BJ (cell line): ENCODE measurements around the gene FBXO34. TPM values are rescaled to one million over a fixed set of nuclear protein-coding genes. Genes with fewer than 3 reads are reported as not detected.

Source experiments
- CTCF ChIA-PET: fragments of 350-600 bp; formaldehyde crosslinking; extraction: SDS; loops from one replicate; lab custom pipeline; 2021; ENCODE audit warnings: antibody characterized with exemption, inconsistent platforms; lab: Yijun Ruan, JAX
- POLR2A ChIA-PET: fragments of 300-600 bp; sonication (Branson Sonifier 250); formaldehyde crosslinking; extraction: SDS; loops from one replicate; lab custom pipeline; 2021; ENCODE audit warnings: antibody characterized with exemption; lab: Charles Lee
- DNase-seq: peaks from one replicate; pipeline ENCODE4 v3.0.0-alpha.2; 2011; ENCODE audit warnings: low read depth
- H3K27me3 ChIP-seq: 2 replicates; pipeline ENCODE4 v1.6.0; 2011; ENCODE audit warnings: low read length; ENCODE audit not compliant: control insufficient read depth, insufficient read depth
- H3K36me3 ChIP-seq: 2 replicates; pipeline ENCODE4 v1.5.1; 2011; ENCODE audit warnings: low read length; ENCODE audit not compliant: control insufficient read depth, insufficient read depth
- H3K4me3 ChIP-seq: 2 replicates; pipeline ENCODE4 v1.5.1; 2011; ENCODE audit warnings: low read depth, mild to moderate bottlenecking, control low read depth, low read length
- polyA plus RNA-seq: library from polyadenylated mRNA; depleted of rRNA; stranded (reverse); fragments of >200 nt; gene quantifications from 2 replicates; pipeline ENCODE4 v1.2.3, GENCODE V29; 2011
- TF ChIP-seq, protein P1 (sequence below): IDR thresholded peaks from 2 replicates; pipeline ENCODE4 v1.5.1; 2011; ENCODE audit warnings: low read depth, mild to moderate bottlenecking, control low read depth, inconsistent platforms, low read length, moderate library complexity; ENCODE audit not compliant: insufficient read depth

Gene FBXO34
- polyA plus RNA-seq, 1 experiment, result 15.0 TPM

DNA sequence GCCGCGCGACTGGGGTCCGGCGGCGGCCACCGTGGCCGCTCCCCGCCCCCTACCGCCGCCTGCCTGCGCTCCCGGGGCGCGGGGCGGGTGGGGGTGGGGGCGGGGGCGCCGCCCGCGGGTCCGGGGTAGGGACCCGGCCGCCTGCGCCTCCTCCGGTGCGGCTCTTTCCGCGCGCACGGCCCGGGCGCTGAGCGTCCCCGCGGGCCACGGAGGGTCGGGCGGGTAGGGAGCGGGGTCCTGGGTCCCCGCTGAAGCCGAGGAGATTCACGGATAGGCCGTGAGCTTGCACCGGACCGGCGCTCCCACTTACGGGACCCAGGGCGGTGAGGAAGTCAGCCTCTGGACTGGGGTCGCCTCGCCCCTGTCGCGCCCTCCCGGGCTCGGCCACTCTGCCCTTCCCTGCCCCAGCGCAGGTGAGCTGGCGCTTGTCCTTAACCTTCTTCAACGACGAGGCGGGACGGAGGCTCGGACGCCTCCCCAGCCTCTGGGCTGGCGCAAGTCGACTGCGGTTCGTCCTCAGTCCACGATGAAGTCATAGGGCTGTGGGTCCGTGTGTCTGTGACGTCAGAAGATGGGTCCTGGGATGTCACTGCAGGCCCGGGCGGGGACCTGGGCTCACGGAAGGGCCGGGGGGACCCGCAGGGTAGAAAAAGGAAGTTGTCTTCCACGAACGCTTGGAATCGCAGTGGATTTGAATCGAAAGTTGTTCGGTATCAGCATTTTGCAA, 514 bp downstream of the FBXO34 start:
- CTCF ChIA-PET, result interaction anchor here (0.7 to 2.1 kb wide), 12 partner anchors 11 to 166 kb away, joined by 3 to 12 read pairs (median 4); partner anchors contain the start of gene DLGAP5
- H3K27me3 ChIP-seq, result no peaks in the 10 kb centered on the region; the same call in 1 of the 2 replicates
- peak overlapping the region; percentile 90 for H3K4me3 ChIP-seq
- H3K36me3 ChIP-seq, result no peaks in the 10 kb centered on the region
- POLR2A ChIA-PET, result no interaction called here
- DNase-seq, result peak; percentile 10
- TF ChIP-seq, protein P1, sequence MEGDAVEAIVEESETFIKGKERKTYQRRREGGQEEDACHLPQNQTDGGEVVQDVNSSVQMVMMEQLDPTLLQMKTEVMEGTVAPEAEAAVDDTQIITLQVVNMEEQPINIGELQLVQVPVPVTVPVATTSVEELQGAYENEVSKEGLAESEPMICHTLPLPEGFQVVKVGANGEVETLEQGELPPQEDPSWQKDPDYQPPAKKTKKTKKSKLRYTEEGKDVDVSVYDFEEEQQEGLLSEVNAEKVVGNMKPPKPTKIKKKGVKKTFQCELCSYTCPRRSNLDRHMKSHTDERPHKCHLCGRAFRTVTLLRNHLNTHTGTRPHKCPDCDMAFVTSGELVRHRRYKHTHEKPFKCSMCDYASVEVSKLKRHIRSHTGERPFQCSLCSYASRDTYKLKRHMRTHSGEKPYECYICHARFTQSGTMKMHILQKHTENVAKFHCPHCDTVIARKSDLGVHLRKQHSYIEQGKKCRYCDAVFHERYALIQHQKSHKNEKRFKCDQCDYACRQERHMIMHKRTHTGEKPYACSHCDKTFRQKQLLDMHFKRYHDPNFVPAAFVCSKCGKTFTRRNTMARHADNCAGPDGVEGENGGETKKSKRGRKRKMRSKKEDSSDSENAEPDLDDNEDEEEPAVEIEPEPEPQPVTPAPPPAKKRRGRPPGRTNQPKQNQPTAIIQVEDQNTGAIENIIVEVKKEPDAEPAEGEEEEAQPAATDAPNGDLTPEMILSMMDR, result no peak

DNA sequence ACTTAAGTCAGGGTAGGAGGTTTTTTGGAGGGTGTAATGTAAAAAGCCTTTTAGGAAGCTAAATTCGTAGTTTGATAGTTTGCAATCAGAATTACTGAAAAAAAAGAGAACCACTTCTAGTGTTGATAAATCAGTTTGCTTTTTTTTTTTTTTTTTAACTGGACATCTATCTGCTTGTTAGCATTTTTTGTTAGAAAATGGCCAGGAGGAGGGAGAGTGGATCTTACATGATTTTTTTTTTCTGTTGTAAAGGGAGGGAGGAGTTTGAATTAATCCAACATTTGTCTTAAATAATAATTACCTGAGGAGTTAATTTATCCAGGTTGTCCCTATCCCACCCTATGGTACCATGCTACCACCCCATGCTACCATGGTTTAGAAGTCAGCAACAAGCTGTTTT, 1.2 kb downstream of the FBXO34 start:
- no peak for DNase-seq
- H3K36me3 ChIP-seq, result no peaks in the 10 kb centered on the region; the same call in 1 of the 2 replicates
- TF ChIP-seq, protein P1, result no peak
- H3K4me3 ChIP-seq, result peak overlapping the region; percentile 90
- ChIA-PET POLR2A (no interaction called here), CTCF (interaction anchor here (1.0 to 1.5 kb wide), 7 partner anchors 12 to 83 kb away, joined by 3 to 8 read pairs (median 3); partner anchors contain the start of gene DLGAP5)
- H3K27me3 ChIP-seq, result no peaks in the 10 kb centered on the region; the same call in 1 of the 2 replicates

DNA sequence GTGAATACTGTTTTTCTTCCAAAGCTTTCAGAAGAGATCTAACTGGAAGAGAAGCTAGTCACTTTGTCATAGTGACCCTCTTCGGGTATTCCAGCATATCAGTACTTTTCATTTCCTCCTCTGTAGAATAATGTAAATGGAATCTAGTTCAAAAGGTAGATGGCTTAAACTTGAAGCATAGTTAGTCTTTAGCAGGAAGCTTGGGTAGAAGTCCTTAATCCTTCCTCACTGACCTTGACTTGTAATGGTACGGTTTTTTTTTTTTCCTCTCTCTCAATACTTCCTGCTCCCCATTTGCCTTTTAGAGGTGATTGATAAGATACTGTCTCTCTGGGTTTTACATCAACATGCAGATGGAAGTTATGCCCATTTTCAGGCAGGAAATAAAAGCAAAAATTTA, 1.7 kb downstream of the FBXO34 start:
- ChIA-PET POLR2A (no interaction called here), CTCF (interaction anchor here (1.1 to 1.5 kb wide), 4 partner anchors 12 to 83 kb away, joined by 3 to 8 read pairs (median 3); no protein-coding TSS in a partner anchor)
- Histone ChIP-seq H3K27me3 (no peaks in the 10 kb centered on the region; the same call in 1 of the 2 replicates), H3K4me3 (no peak overlapping the region), H3K36me3 (no peaks in the 10 kb centered on the region; the same call in 1 of the 2 replicates)
- DNase-seq, result no peak
- TF ChIP-seq, protein P1, result no peak

DNA sequence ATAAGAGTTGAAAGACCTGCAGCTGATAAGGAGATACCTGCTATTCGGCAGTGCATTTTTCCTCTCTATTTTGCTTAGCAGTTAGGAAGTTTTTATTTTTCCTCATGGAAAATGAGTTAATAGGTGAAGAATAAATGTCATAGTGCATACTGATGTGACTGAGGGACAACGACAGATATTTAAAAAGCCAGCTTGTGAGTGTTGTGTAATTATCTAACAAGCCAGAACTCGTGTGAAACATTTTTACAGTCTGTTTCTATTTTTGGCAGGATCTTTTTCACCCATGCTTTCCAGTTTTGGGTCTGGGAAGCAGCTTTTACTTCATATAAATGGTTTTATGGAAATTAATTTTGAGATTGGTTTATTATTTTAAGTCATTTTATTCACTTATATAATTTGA, 2.9 kb downstream of the FBXO34 start:
- no peaks in the 10 kb centered on the region for H3K27me3 ChIP-seq
- TF ChIP-seq, protein P1, result no peak
- H3K4me3 ChIP-seq, result no peak overlapping the region
- CTCF ChIA-PET, result interaction anchor here (0.9 to 1.4 kb wide), 3 partner anchors 80 to 144 kb away, joined by 3 to 5 read pairs (median 3); partner anchors contain the start of gene ATG14
- H3K36me3 ChIP-seq, result no peaks in the 10 kb centered on the region; the same call in 1 of the 2 replicates
- DNase-seq, result no peak
- POLR2A ChIA-PET, result no interaction called here

DNA sequence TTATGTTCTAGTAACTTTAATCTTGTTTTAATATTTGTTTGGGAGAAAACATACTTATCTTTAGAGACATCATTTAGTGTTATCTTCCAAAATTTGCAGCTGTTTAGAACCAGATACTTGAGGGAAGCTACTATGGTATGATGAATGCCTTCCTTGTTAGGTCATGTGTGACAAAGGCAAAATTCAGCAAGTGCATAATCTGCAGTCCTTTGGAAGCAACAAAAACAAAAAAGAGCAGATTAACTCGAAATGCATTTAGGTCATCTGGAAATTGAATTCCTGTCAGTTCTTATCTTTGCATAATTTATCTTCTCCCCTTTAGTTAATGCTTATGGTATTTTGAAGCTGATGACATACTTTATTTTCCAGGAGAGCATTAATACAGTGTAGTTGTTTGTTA, 3.5 kb downstream of the FBXO34 start:
- POLR2A ChIA-PET, result no interaction called here
- DNase-seq, result no peak
- CTCF ChIA-PET, result interaction anchor here (0.9 to 1.4 kb wide), 3 partner anchors 79 to 143 kb away, joined by 3 to 5 read pairs (median 3); partner anchors contain the start of gene ATG14
- Histone ChIP-seq H3K36me3 (no peaks in the 10 kb centered on the region; the same call in 1 of the 2 replicates), H3K4me3 (no peak overlapping the region), H3K27me3 (no peaks in the 10 kb centered on the region)
- TF ChIP-seq, protein P1, result no peak
